ENCODE data around the gene PCSK5. TPM values are rescaled to one million over a fixed set of nuclear protein-coding genes. Genes with fewer than 3 reads are reported as not detected.

PCSK5 gene
- total RNA-seq, 5 donors from 2014 or later (not counting 1 experiment from before 2014, with no cell fraction given), result 9.1 to 24.1 (median 12.7) TPM

DNA sequence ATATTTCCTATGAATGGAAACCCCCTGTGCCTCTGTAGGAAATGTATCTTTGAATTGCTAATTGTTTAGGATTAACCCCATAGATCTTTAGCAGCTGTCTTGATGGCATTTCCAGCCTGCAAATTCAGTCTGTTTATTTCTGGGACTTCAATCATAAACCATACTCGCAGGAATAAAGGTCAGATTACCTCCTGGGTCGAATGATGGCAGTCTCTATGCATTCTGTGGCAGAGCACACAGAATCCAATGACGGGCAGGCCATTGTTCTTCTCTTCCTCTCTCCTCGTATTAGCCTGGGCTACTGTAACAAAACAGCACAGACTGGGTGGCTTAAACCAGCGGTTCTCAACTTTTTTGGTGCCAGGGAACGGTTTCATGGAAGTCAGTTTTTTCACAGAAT is 199.9 kb downstream of the PCSK5 start:
- Mint-ChIP-seq H3K9me3 (no peaks in the 10 kb centered on the region), H3K4me1 (peaks cover 0 to 6% (median 0%) of the 10 kb centered on the region in 3 donors), H3K27me3 (no peaks in the 10 kb centered on the region), H3K36me3 (peaks cover 8% of the 10 kb centered on the region), H3K27ac (no peak overlapping the region), H3K4me3 (no peak overlapping the region)
- Histone ChIP-seq H3K4me3 (ENCODE audit: control insufficient read depth in 1 of 2, extremely low read depth in 1 of 2, low read length in 1 of 2) (no peak overlapping the region), H3K27me3 (replicated peaks in 1 of 2; ENCODE audit: control insufficient read depth in 2 of 2, extremely low read depth in 1 of 2, insufficient read depth in 2 of 2, low read length in 1 of 2) (no peaks in the 10 kb centered on the region), H3K4me1 (ENCODE audit: control insufficient read depth in 1 of 2, extremely low read depth in 1 of 2, insufficient read depth in 2 of 2, low read length in 2 of 2) (no peaks in the 10 kb centered on the region), H3K9me3 (no peaks in the 10 kb centered on the region), H3K36me3 (ENCODE audit: control insufficient read depth in 2 of 2, extremely low read depth in 1 of 2, insufficient read depth in 1 of 2, low read length in 1 of 2) (no peaks in the 10 kb centered on the region), H3K27ac (ENCODE audit: low read length) (no peak overlapping the region)
- CTCF ChIA-PET, result no interaction called here
- ATAC-seq (replicated peaks in 1 of 4) (no peak), DNase-seq (no peak)
- WGBS (ENCODE audit: insufficient coverage), result 43% methylated on average over 3 of the region's 6 CpGs
- POLR2A ChIA-PET, result no interaction called here

DNA sequence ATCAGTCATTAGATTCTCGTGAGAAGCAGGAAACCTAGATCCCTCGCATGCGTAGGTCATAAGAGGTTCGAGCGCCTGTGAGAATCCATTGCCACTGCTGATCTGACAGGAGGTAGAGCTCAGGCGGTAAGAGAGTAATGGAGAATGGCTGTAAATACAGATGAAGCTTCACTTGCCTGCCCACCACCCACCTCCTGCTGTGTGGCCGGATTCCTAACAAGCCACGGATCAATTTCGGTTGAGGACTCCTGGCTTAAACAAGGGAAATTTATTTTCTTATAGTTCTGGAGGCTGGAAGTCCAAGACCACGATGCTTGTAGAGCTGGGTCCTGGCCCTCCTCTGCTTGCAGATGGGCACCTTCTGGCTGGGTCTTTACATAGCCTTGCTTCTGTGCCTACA is 200.4 kb downstream of the PCSK5 start:
- Histone ChIP-seq H3K4me3 (ENCODE audit: control insufficient read depth in 1 of 2, extremely low read depth in 1 of 2, low read length in 1 of 2) (no peak overlapping the region), H3K9me3 (no peaks in the 10 kb centered on the region), H3K36me3 (ENCODE audit: control insufficient read depth in 2 of 2, extremely low read depth in 1 of 2, insufficient read depth in 1 of 2, low read length in 1 of 2) (peaks cover 0 to 4% of the 10 kb centered on the region in 2 donors), H3K27me3 (replicated peaks in 1 of 2; ENCODE audit: control insufficient read depth in 2 of 2, extremely low read depth in 1 of 2, insufficient read depth in 2 of 2, low read length in 1 of 2) (no peaks in the 10 kb centered on the region), H3K4me1 (ENCODE audit: control insufficient read depth in 1 of 2, extremely low read depth in 1 of 2, insufficient read depth in 2 of 2, low read length in 2 of 2) (no peaks in the 10 kb centered on the region), H3K27ac (ENCODE audit: low read length) (no peak overlapping the region)
- no peak overlapping the region for H3K4me3 Mint-ChIP-seq
- H3K36me3 Mint-ChIP-seq, result peaks cover 10% of the 10 kb centered on the region
- no peak overlapping the region for H3K27ac Mint-ChIP-seq
- H3K9me3 Mint-ChIP-seq, result no peaks in the 10 kb centered on the region
- CTCF ChIA-PET, result no interaction called here
- H3K27me3 Mint-ChIP-seq, result no peaks in the 10 kb centered on the region
- 93% methylated on average over 4 of the region's 10 CpGs for WGBS (ENCODE audit: insufficient coverage)
- DNase-seq, result no peak
- no peak for ATAC-seq (replicated peaks in 1 of 4)
- peaks cover 0 to 6% (median 0%) of the 10 kb centered on the region in 3 donors for H3K4me1 Mint-ChIP-seq
- POLR2A ChIA-PET, result no interaction called here

DNA sequence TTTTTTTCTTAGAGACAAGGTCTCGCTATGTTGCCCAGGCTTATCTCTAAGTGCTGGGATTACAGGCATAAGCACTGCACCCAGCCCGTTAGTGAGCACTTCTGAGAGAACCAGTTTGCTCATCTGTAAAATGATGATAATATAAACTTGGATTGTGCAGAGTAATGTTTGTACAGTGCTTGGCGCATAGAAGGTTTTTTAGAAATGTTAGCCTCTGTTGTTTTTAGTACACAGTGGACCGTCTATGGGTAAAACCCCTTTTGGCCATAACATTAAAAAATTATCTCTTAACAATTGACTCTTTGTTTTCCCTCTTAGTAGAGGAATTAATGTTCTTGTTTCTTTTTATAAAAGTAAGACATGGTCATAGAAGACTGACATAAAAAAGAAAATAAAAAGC is 202.1 kb downstream of the PCSK5 start:
- H3K27ac Mint-ChIP-seq, result no peak overlapping the region
- H3K36me3 Mint-ChIP-seq, result peaks cover 14% of the 10 kb centered on the region
- Histone ChIP-seq H3K27me3 (replicated peaks in 1 of 2; ENCODE audit: control insufficient read depth in 2 of 2, extremely low read depth in 1 of 2, insufficient read depth in 2 of 2, low read length in 1 of 2) (no peaks in the 10 kb centered on the region), H3K9me3 (no peaks in the 10 kb centered on the region), H3K4me1 (ENCODE audit: control insufficient read depth in 1 of 2, extremely low read depth in 1 of 2, insufficient read depth in 2 of 2, low read length in 2 of 2) (no peaks in the 10 kb centered on the region), H3K27ac (ENCODE audit: low read length) (no peak overlapping the region), H3K4me3 (ENCODE audit: control insufficient read depth in 1 of 2, extremely low read depth in 1 of 2, low read length in 1 of 2) (no peak overlapping the region), H3K36me3 (ENCODE audit: control insufficient read depth in 2 of 2, extremely low read depth in 1 of 2, insufficient read depth in 1 of 2, low read length in 1 of 2) (peaks cover 3 to 4% of the 10 kb centered on the region in 2 donors)
- ChIA-PET CTCF (interaction anchor here (0.5 to 0.6 kb wide), 2 partner anchors 116 to 223 kb away, joined by 3 to 5 read pairs; no protein-coding TSS in a partner anchor), POLR2A (no interaction called here)
- 77% methylated on average over 2 of the region's 4 CpGs for WGBS (ENCODE audit: insufficient coverage)
- H3K4me1 Mint-ChIP-seq, result peaks cover 0 to 6% (median 0%) of the 10 kb centered on the region in 3 donors
- no peaks in the 10 kb centered on the region for H3K27me3 Mint-ChIP-seq
- H3K9me3 Mint-ChIP-seq, result no peaks in the 10 kb centered on the region
- DNase-seq (no peak), ATAC-seq (replicated peaks in 1 of 4) (no peak)
- H3K4me3 Mint-ChIP-seq, result no peak overlapping the region

GRCh38 chr9:76095585-76095984 is 205.1 kb downstream of the PCSK5 start:
- ATAC-seq (replicated peaks in 1 of 4) (no peak), DNase-seq (no peak)
- Mint-ChIP-seq H3K27me3 (no peaks in the 10 kb centered on the region), H3K4me1 (peaks cover 3 to 20% (median 4%) of the 10 kb centered on the region in 3 donors), H3K4me3 (no peak overlapping the region), H3K36me3 (peaks cover 35% of the 10 kb centered on the region), H3K27ac (no peak overlapping the region), H3K9me3 (no peaks in the 10 kb centered on the region)
- Histone ChIP-seq H3K36me3 (ENCODE audit: control insufficient read depth in 2 of 2, extremely low read depth in 1 of 2, insufficient read depth in 1 of 2, low read length in 1 of 2) (peaks cover 4 to 6% of the 10 kb centered on the region in 2 donors), H3K9me3 (no peaks in the 10 kb centered on the region), H3K4me1 (ENCODE audit: control insufficient read depth in 1 of 2, extremely low read depth in 1 of 2, insufficient read depth in 2 of 2, low read length in 2 of 2) (peaks cover 0 to 4% of the 10 kb centered on the region in 2 experiments), H3K27ac (ENCODE audit: low read length) (no peak overlapping the region), H3K27me3 (replicated peaks in 1 of 2; ENCODE audit: control insufficient read depth in 2 of 2, extremely low read depth in 1 of 2, insufficient read depth in 2 of 2, low read length in 1 of 2) (no peaks in the 10 kb centered on the region), H3K4me3 (ENCODE audit: control insufficient read depth in 1 of 2, extremely low read depth in 1 of 2, low read length in 1 of 2) (no peak overlapping the region)
- WGBS (ENCODE audit: insufficient coverage), result 67% methylated on average over 1 of the region's 4 CpGs
- ChIA-PET CTCF (interaction anchor here in 1 of 2 donors (0.6 kb wide), 1 partner anchor 71 kb away, joined by 3 read pairs; no protein-coding TSS in a partner anchor), POLR2A (no interaction called here)

- WGBS (ENCODE audit: insufficient coverage), result 80% methylated on average over 4 of the region's 8 CpGs
- peaks cover 60% of the 10 kb centered on the region for H3K36me3 Mint-ChIP-seq
- POLR2A ChIA-PET, result no interaction called here
These were observed 209.0 kb downstream of the PCSK5 start for GRCh38 chr9:76099516-76099915.

DNA sequence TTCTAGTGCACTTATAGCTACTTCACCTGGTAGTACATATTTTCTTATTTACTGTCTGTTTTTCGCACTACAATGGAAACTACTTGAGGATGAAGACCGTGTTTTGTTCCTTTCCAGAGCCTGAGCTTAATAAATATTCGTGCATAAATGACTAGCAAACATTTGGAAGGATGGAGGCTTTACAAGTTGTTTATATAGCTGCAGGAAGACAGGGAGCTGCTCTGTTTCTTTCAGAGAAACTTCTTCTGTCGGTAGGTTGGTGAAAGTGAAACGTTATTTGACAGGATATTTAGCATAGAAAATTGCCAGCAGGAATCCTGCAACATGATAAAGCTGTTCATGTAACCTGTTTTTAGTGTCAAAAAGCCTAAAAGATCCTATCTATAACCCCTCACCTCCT is 210.6 kb downstream of the PCSK5 start:
- DNase-seq (no peak), ATAC-seq (replicated peaks in 1 of 4) (no peak)
- Mint-ChIP-seq H3K36me3 (peaks cover 54% of the 10 kb centered on the region), H3K27ac (no peak overlapping the region), H3K9me3 (no peaks in the 10 kb centered on the region), H3K4me3 (peak overlapping the region in 1 of 3 donors; percentile 8), H3K4me1 (peaks cover 10 to 26% (median 11%) of the 10 kb centered on the region in 3 donors), H3K27me3 (no peaks in the 10 kb centered on the region)
- Histone ChIP-seq H3K27ac (ENCODE audit: low read length) (no peak overlapping the region), H3K9me3 (no peaks in the 10 kb centered on the region), H3K4me3 (ENCODE audit: control insufficient read depth in 1 of 2, extremely low read depth in 1 of 2, low read length in 1 of 2) (no peak overlapping the region), H3K36me3 (ENCODE audit: control insufficient read depth in 2 of 2, extremely low read depth in 1 of 2, insufficient read depth in 1 of 2, low read length in 1 of 2) (peaks cover 0 to 6% of the 10 kb centered on the region in 2 donors), H3K4me1 (ENCODE audit: control insufficient read depth in 1 of 2, extremely low read depth in 1 of 2, insufficient read depth in 2 of 2, low read length in 2 of 2) (peaks cover 0 to 7% of the 10 kb centered on the region in 2 experiments), H3K27me3 (replicated peaks in 1 of 2; ENCODE audit: control insufficient read depth in 2 of 2, extremely low read depth in 1 of 2, insufficient read depth in 2 of 2, low read length in 1 of 2) (no peaks in the 10 kb centered on the region)
- ChIA-PET CTCF (no interaction called here), POLR2A (no interaction called here)
- WGBS (ENCODE audit: insufficient coverage), result 39% methylated on average over 2 of the region's 5 CpGs

More at GRCh38 chr9:76099516-76099915, 209.0 kb downstream of the PCSK5 start:
- H3K4me1 ChIP-seq (ENCODE audit: control insufficient read depth in 1 of 2, extremely low read depth in 1 of 2, insufficient read depth in 2 of 2, low read length in 2 of 2), result peaks cover 0 to 7% of the 10 kb centered on the region in 2 experiments
- Mint-ChIP-seq H3K27me3 (no peaks in the 10 kb centered on the region), H3K4me1 (peaks cover 10 to 26% (median 11%) of the 10 kb centered on the region in 3 donors), H3K27ac (no peak overlapping the region), H3K4me3 (no peak overlapping the region), H3K9me3 (no peaks in the 10 kb centered on the region)
- no peaks in the 10 kb centered on the region for H3K27me3 ChIP-seq (replicated peaks in 1 of 2; ENCODE audit: control insufficient read depth in 2 of 2, extremely low read depth in 1 of 2, insufficient read depth in 2 of 2, low read length in 1 of 2)
- H3K36me3 ChIP-seq (ENCODE audit: control insufficient read depth in 2 of 2, extremely low read depth in 1 of 2, insufficient read depth in 1 of 2, low read length in 1 of 2), result peaks cover 4 to 6% of the 10 kb centered on the region in 2 donors
- no peaks in the 10 kb centered on the region for H3K9me3 ChIP-seq
- DNase-seq, result no peak
- ATAC-seq (replicated peaks in 1 of 4), result no peak
- CTCF ChIA-PET, result no interaction called here
- no peak overlapping the region for H3K27ac ChIP-seq (ENCODE audit: low read length)
- no peak overlapping the region for H3K4me3 ChIP-seq (ENCODE audit: control insufficient read depth in 1 of 2, extremely low read depth in 1 of 2, low read length in 1 of 2)

DNA sequence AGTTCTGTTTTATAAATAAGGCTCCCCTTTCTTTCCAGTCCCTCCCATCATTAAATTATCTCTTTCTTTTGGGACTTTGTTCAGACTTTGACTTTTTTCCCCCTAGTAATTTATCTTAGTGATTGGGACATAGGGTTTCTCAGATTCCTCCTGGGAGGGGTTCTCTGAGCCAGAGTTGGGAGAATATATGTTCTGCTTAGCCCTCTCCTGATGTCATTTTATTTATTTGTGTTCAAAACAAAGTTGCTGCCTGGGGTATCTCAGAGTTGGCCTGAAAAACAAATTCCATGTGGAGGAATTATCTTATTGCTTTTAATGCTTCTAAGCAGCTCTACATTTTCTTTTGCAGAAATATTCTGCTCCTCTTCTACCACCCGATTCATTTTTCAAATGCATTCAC is 211.0 kb downstream of the PCSK5 start:
- Mint-ChIP-seq H3K27ac (no peak overlapping the region), H3K27me3 (no peaks in the 10 kb centered on the region), H3K36me3 (peaks cover 54% of the 10 kb centered on the region), H3K4me3 (no peak overlapping the region), H3K9me3 (no peaks in the 10 kb centered on the region), H3K4me1 (peaks cover 10 to 26% (median 11%) of the 10 kb centered on the region in 3 donors)
- ChIA-PET POLR2A (interaction anchor here in 1 of 2 donors (0.6 kb wide), 1 partner anchor 39 kb away, joined by 4 read pairs; no protein-coding TSS in a partner anchor), CTCF (no interaction called here)
- no peak overlapping the region for H3K27ac ChIP-seq (ENCODE audit: low read length)
- no peak overlapping the region for H3K4me3 ChIP-seq (ENCODE audit: control insufficient read depth in 1 of 2, extremely low read depth in 1 of 2, low read length in 1 of 2)
- ATAC-seq (replicated peaks in 1 of 4) (no peak), DNase-seq (no peak)
- H3K27me3 ChIP-seq (replicated peaks in 1 of 2; ENCODE audit: control insufficient read depth in 2 of 2, extremely low read depth in 1 of 2, insufficient read depth in 2 of 2, low read length in 1 of 2), result no peaks in the 10 kb centered on the region
- H3K36me3 ChIP-seq (ENCODE audit: control insufficient read depth in 2 of 2, extremely low read depth in 1 of 2, insufficient read depth in 1 of 2, low read length in 1 of 2), result peaks cover 0 to 6% of the 10 kb centered on the region in 2 donors
- H3K9me3 ChIP-seq, result no peaks in the 10 kb centered on the region
- WGBS (ENCODE audit: insufficient coverage), result no CpG with 5 or more reads among the region's 1 CpG
- peaks cover 0 to 7% of the 10 kb centered on the region in 2 experiments for H3K4me1 ChIP-seq (ENCODE audit: control insufficient read depth in 1 of 2, extremely low read depth in 1 of 2, insufficient read depth in 2 of 2, low read length in 2 of 2)
